Transverse colon (tissue), 3 donors: ENCODE results near the gene CCDC142.

Source experiments
- POLR2A ChIP-seq: fragments of 450-650 bp; IDR thresholded peaks from one replicate; pipeline ENCODE4 v1.6.1; 2016; ENCODE audit warnings: antibody characterized with exemption, mild to moderate bottlenecking, moderate library complexity
- TF ChIP-seq, protein P1 (sequence below), 5 experiments: fragments of 200-600 bp in 3 of 5; fragments of 450-650 bp in 2 of 5; sonication (generic) in 3 of 5; IDR thresholded peaks; 1 replicate in 2 of 5; 2 replicates in 3 of 5; pipeline ENCODE4 v1.5.1; 2016 to 2017; ENCODE audit warnings: antibody characterized with exemption in 5 of 5, inconsistent platforms in 3 of 5, mild to moderate bottlenecking in 2 of 5, moderate library complexity in 1 of 5

DNA sequence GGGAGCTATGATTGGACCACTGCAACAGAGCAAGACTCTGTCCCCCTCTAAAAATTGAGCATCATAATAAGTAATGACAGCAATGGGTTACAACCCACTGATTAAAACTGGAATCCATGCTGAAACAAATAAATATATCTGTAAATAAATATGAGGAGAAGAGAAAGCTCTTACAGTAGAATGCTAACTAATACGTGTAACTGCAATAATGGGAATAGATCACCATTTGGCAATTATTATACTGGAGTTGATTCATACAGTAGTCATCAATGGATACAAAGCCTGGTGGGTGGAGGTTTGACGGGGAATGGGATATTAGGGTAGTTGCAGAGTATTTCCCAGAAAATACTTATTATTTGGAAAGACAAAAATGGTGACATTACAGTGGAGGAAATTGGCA lies 34.0 kb downstream of the CCDC142 start:
- TF ChIP-seq, protein P1, sequence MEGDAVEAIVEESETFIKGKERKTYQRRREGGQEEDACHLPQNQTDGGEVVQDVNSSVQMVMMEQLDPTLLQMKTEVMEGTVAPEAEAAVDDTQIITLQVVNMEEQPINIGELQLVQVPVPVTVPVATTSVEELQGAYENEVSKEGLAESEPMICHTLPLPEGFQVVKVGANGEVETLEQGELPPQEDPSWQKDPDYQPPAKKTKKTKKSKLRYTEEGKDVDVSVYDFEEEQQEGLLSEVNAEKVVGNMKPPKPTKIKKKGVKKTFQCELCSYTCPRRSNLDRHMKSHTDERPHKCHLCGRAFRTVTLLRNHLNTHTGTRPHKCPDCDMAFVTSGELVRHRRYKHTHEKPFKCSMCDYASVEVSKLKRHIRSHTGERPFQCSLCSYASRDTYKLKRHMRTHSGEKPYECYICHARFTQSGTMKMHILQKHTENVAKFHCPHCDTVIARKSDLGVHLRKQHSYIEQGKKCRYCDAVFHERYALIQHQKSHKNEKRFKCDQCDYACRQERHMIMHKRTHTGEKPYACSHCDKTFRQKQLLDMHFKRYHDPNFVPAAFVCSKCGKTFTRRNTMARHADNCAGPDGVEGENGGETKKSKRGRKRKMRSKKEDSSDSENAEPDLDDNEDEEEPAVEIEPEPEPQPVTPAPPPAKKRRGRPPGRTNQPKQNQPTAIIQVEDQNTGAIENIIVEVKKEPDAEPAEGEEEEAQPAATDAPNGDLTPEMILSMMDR (IDR thresholded peaks at IDR 0.05), result no peak
- no peak for TF ChIP-seq POLR2A
